NT2/D1 (cell line): ENCODE measurements around the gene ELOVL2.

Source experiments
- SUZ12 ChIP-seq: IDR thresholded peaks from 2 replicates; pipeline ENCODE4 v1.6.1; 2011; ENCODE audit not compliant: insufficient read length, insufficient read depth; ENCODE audit errors: extremely low read depth
- YY1 ChIP-seq: IDR thresholded peaks from 2 replicates; pipeline ENCODE4 v1.6.1; 2011; ENCODE audit not compliant: insufficient read length, insufficient read depth
- ZNF274 ChIP-seq: IDR thresholded peaks from 2 replicates; pipeline ENCODE4 v1.6.1; 2011; ENCODE audit warnings: mild to moderate bottlenecking, low read depth, low read length

DNA sequence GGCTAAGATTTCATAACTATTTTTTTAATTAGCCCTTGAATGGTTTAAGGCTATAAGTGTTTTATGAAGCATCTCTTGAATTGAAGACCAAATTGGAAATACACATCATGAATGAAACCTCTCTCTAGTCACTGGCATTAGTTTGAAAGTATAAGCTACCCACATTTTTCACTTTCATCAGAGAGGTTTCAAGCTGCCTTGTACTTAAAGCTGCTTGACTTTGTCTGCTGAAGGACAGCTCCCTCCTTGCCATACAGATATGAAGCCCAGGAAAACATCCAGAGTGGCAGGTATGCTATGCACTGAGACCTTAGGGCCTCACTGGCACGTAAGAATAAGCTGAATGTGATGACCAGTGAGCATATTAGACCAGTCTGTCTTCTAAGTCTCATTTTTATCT lies 62.7 kb downstream of the ELOVL2 start:
- TF ChIP-seq YY1 (no peak), ZNF274 (no peak), SUZ12 (no peak)
